GF-D8 (cell line): ENCODE results near the gene LGALS7B.
"Not testable (repeated sequence)": the region's sequence is repeated elsewhere in the genome, so short reads cannot be mapped to it uniquely, and the experiment has no call there.

Source experiments
- DNase-seq: peaks from one replicate; lab custom pipeline; 2025; lab: John Stamatoyannopoulos, UW

Gene LGALS7B

GRCh38 chr19:38770228-38770948, 18.6 kb upstream of the LGALS7B start:
- DNase-seq: not testable (repeated sequence)

- not testable (repeated sequence) for DNase-seq
Observed at GRCh38 chr19:38770949-38771275, 18.1 kb upstream of the LGALS7B start.

- not testable (repeated sequence) for DNase-seq
Observed at GRCh38 chr19:38771569-38771968, 17.4 kb upstream of the LGALS7B start.

GRCh38 chr19:38773469-38774177, 15.4 kb upstream of the LGALS7B start, which contains the start of gene LGALS7:
Gene LGALS7, minus strand, starts transcription at chr19:38773517. Its CDS starts 25 bp downstream, at chr19:38773492.
- no peak for DNase-seq

GRCh38 chr19:38774181-38774950, 14.6 kb upstream of the LGALS7B start:
- no peak for DNase-seq

- DNase-seq: no peak
Observed at GRCh38 chr19:38778733-38779132, 10.3 kb upstream of the LGALS7B start.

GRCh38 chr19:38780443-38780842, 8.6 kb upstream of the LGALS7B start:
- DNase-seq: no peak

GRCh38 chr19:38781058-38781457, 7.9 kb upstream of the LGALS7B start:
- no peak for DNase-seq

GRCh38 chr19:38782212-38782611, 6.8 kb upstream of the LGALS7B start:
- DNase-seq: not testable (repeated sequence)

GRCh38 chr19:38784224-38784623, 4.8 kb upstream of the LGALS7B start:
- no peak for DNase-seq

GRCh38 chr19:38785187-38785699, 3.8 kb upstream of the LGALS7B start:
- DNase-seq: no peak

- DNase-seq: not testable (repeated sequence)
Observed at GRCh38 chr19:38786061-38786460, 2.9 kb upstream of the LGALS7B start.

- DNase-seq: no peak
Observed at GRCh38 chr19:38786572-38787265, 2.3 kb upstream of the LGALS7B start.

- DNase-seq: not testable (repeated sequence)
Observed at GRCh38 chr19:38790507-38791403, 1.8 kb downstream of the LGALS7B start.

GRCh38 chr19:38791451-38792064, 2.6 kb downstream of the LGALS7B start:
- not testable (repeated sequence) for DNase-seq

- DNase-seq: no peak
Observed at GRCh38 chr19:38792250-38793111, 3.5 kb downstream of the LGALS7B start.

GRCh38 chr19:38793177-38793576, 4.2 kb downstream of the LGALS7B start:
- DNase-seq: no peak

- no peak for DNase-seq
Observed at GRCh38 chr19:38793671-38794070, 4.7 kb downstream of the LGALS7B start.

GRCh38 chr19:38795549-38795948, 6.5 kb downstream of the LGALS7B start:
- no peak for DNase-seq
